ENCODE results near the gene ACTN1.

GRCh38 chr14:68959035-68959434 is 20.1 kb downstream of the ACTN1 start:
- TF ChIP-seq CTCF (IDR thresholded peaks at IDR 0.05) (no peak), EZH2 (IDR thresholded peaks at IDR 0.05) (no peak), EZH2phosphoT487 (IDR thresholded peaks at IDR 0.05) (no peak)
